IMR-90 (cell line): ENCODE results near the gene DOLPP1. TPM values are rescaled to one million over a fixed set of nuclear protein-coding genes. Genes with fewer than 3 reads are reported as not detected.
A peak's percentile ranks its signal among the peaks of the same experiment; 100 is the strongest.

Experiments
- ATAC-seq: fragments of 200-7000 bp; cut with Tn5 transposase; 2 replicates; pipeline ENCODE4 v1.9.1; 2020; ENCODE audit warnings: low read depth, mild to moderate bottlenecking, moderate library complexity
- BruUV-seq: library from RNA; stranded (reverse); fragments of 400-500 nt; replicated peaks from 2 replicates; lab custom pipeline; 2021; lab: Mats Ljungman, UMichigan
- CTCF ChIA-PET: fragments of 300-600 bp; formaldehyde crosslinking; extraction: SDS; loops from one replicate; lab custom pipeline; 2021; ENCODE audit warnings: antibody characterized with exemption; lab: Yijun Ruan, JAX
- POLR2A ChIA-PET: fragments of 300-600 bp; sonication (Branson Sonifier 250); formaldehyde crosslinking; loops from one replicate; lab custom pipeline; 2022; ENCODE audit warnings: antibody characterized with exemption; ENCODE audit not compliant: unreplicated experiment; lab: Charles Lee
- DNase-seq: peaks from one replicate; pipeline ENCODE4 v3.0.0; 2013
- H2AFZ ChIP-seq: replicated peaks from 2 replicates; pipeline ENCODE3; 2013; ENCODE audit warnings: low read length, mild to moderate bottlenecking; ENCODE audit not compliant: poor library complexity
- H2AK5ac ChIP-seq: 2 replicates; pipeline ENCODE4 v1.6.1; 2013; ENCODE audit warnings: low read depth, low read length, inconsistent platforms
- H2AK9ac ChIP-seq: replicated peaks from 2 replicates; pipeline ENCODE3; 2013; ENCODE audit warnings: mild to moderate bottlenecking, low read depth, low read length, moderate library complexity; ENCODE audit not compliant: poor library complexity
- H2BK120ac ChIP-seq: 2 replicates; pipeline ENCODE4 v1.6.1; 2013; ENCODE audit warnings: low read depth, low read length, inconsistent platforms
- H2BK15ac ChIP-seq: 3 replicates; pipeline ENCODE4 v1.6.1; 2013; ENCODE audit warnings: low read depth, low read length, inconsistent platforms
- H2BK20ac ChIP-seq: 2 replicates; pipeline ENCODE4 v1.6.1; 2013; ENCODE audit warnings: low read depth, mild to moderate bottlenecking, inconsistent platforms, low read length, moderate library complexity
- H2BK5ac ChIP-seq: 2 replicates; pipeline ENCODE4 v1.6.1; 2013; ENCODE audit warnings: mild to moderate bottlenecking, low read depth, low read length, inconsistent platforms; ENCODE audit not compliant: poor library complexity, severe bottlenecking
- H3K14ac ChIP-seq: replicated peaks from 2 replicates; pipeline ENCODE4 v1.6.1; 2013; ENCODE audit warnings: low read depth, low read length, inconsistent platforms
- H3K18ac ChIP-seq: 2 replicates; pipeline ENCODE4 v1.6.1; 2013; ENCODE audit warnings: low read depth, low read length, control low read depth
- H3K23ac ChIP-seq: 2 replicates; pipeline ENCODE4 v1.6.1; 2013; ENCODE audit warnings: low read depth, low read length, inconsistent platforms
- H3K27ac ChIP-seq: 2 replicates; pipeline ENCODE4 v1.5.1; 2013; ENCODE audit warnings: mild to moderate bottlenecking, control low read depth, low read length; ENCODE audit not compliant: insufficient read depth
- H3K27me3 ChIP-seq: 2 replicates; pipeline ENCODE4 v1.6.1; 2013; ENCODE audit warnings: low read length; ENCODE audit not compliant: control insufficient read depth, insufficient read depth
- H3K36me3 ChIP-seq: 2 replicates; pipeline ENCODE4 v1.6.1; 2013; ENCODE audit warnings: low read length, mixed read lengths; ENCODE audit not compliant: control insufficient read depth, insufficient read depth
- H3K4ac ChIP-seq: 2 replicates; pipeline ENCODE4 v1.6.1; 2013; ENCODE audit warnings: low read depth, low read length, inconsistent platforms
- H3K4me1 ChIP-seq: 2 replicates; pipeline ENCODE4 v1.6.1; 2013; ENCODE audit warnings: low read length, mixed read lengths; ENCODE audit not compliant: control insufficient read depth, insufficient read depth
- H3K4me2 ChIP-seq: 2 replicates; pipeline ENCODE4 v1.6.1; 2013; ENCODE audit warnings: low read depth, mild to moderate bottlenecking, control low read depth, low read length, moderate library complexity
- H3K4me3 ChIP-seq: 2 replicates; pipeline ENCODE4 v1.5.1; 2013; ENCODE audit warnings: low read depth, mild to moderate bottlenecking, control low read depth, low read length, moderate library complexity; ENCODE audit not compliant: insufficient read depth
- H3K56ac ChIP-seq: 2 replicates; pipeline ENCODE4 v1.6.1; 2013; ENCODE audit warnings: low read length, inconsistent platforms; ENCODE audit not compliant: insufficient read depth; ENCODE audit errors: extremely low read depth
- H3K79me1 ChIP-seq, 2 experiments: 2 replicates each; pipeline ENCODE4 v1.6.1; 2013; ENCODE audit warnings: low read length in 2 of 2, inconsistent platforms in 1 of 2, low read depth in 1 of 2
- H3K9ac ChIP-seq: 2 replicates; pipeline ENCODE4 v1.6.1; 2013; ENCODE audit warnings: low read depth, low read length, control low read depth
- H3K9me1 ChIP-seq: 2 replicates; pipeline ENCODE4 v1.6.1; 2013; ENCODE audit warnings: low read length, inconsistent platforms; ENCODE audit not compliant: insufficient read depth
- H3K9me3 ChIP-seq: 2 replicates; pipeline ENCODE4 v1.6.1; 2013; ENCODE audit warnings: low read length; ENCODE audit not compliant: control insufficient read depth, insufficient read depth
- H4K20me1 ChIP-seq: 2 replicates; pipeline ENCODE4 v1.6.1; 2013; ENCODE audit warnings: low read length, inconsistent platforms; ENCODE audit not compliant: insufficient read depth
- H4K5ac ChIP-seq: 2 replicates; pipeline ENCODE4 v1.6.1; 2013; ENCODE audit warnings: mild to moderate bottlenecking, low read depth, low read length, control low read depth
- H4K8ac ChIP-seq, 2 experiments: 2 replicates each; pipeline ENCODE4 v1.6.1; 2013; ENCODE audit warnings: low read depth in 2 of 2, low read length in 2 of 2, control low read depth in 1 of 2, inconsistent platforms in 1 of 2
- H4K91ac ChIP-seq: 2 replicates; pipeline ENCODE4 v1.6.1; 2013; ENCODE audit warnings: low read depth, low read length, inconsistent platforms; ENCODE audit not compliant: insufficient read depth
- BHLHE40 ChIP-seq: fragments of 150-350 bp; IDR thresholded peaks from 2 replicates; pipeline ENCODE4 v1.6.1; 2016; ENCODE audit warnings: mild to moderate bottlenecking, low read depth, low read length
- CEBPB ChIP-seq: IDR thresholded peaks from 2 replicates; pipeline ENCODE4 v1.6.1; 2012; ENCODE audit warnings: low read depth, low read length, improper control_type of control experiment
- CHD1 ChIP-seq: IDR thresholded peaks from 2 replicates; pipeline ENCODE4 v1.6.1; 2012; ENCODE audit warnings: low read depth, low read length, improper control_type of control experiment
- FOS ChIP-seq: fragments of 150-350 bp; IDR thresholded peaks from 2 replicates; pipeline ENCODE4 v1.6.1; 2016; ENCODE audit warnings: low read depth, low read length
- MAFK ChIP-seq: IDR thresholded peaks from 2 replicates; pipeline ENCODE4 v1.6.1; 2012; ENCODE audit warnings: low read depth, low read length, improper control_type of control experiment
- MAZ ChIP-seq: IDR thresholded peaks from 2 replicates; pipeline ENCODE4 v1.6.1; 2012; ENCODE audit warnings: low read depth, mild to moderate bottlenecking, low read length, improper control_type of control experiment, moderate library complexity, borderline replicate concordance
- MXI1 ChIP-seq: IDR thresholded peaks from 2 replicates; pipeline ENCODE4 v1.6.1; 2012; ENCODE audit warnings: low read depth, mild to moderate bottlenecking, low read length, moderate library complexity, borderline replicate concordance
- NFE2L2 ChIP-seq: fragments of 150-350 bp; IDR thresholded peaks from 2 replicates; pipeline ENCODE4 v1.6.1; 2016; ENCODE audit warnings: low read depth, mild to moderate bottlenecking, low read length
- POLR2A ChIP-seq: IDR thresholded peaks from 2 replicates; pipeline ENCODE4 v1.6.1; 2012; ENCODE audit warnings: mild to moderate bottlenecking, low read depth, low read length
- RAD21 ChIP-seq: IDR thresholded peaks from 2 replicates; pipeline ENCODE4 v1.6.1; 2012; ENCODE audit warnings: low read length, improper control_type of control experiment
- RFX5 ChIP-seq: IDR thresholded peaks from 2 replicates; pipeline ENCODE4 v1.8.0; 2012; ENCODE audit warnings: low read depth, mild to moderate bottlenecking, low read length, moderate library complexity
- SMC3 ChIP-seq: fragments of 150-350 bp; IDR thresholded peaks from 2 replicates; pipeline ENCODE4 v1.6.1; 2016; ENCODE audit warnings: low read depth, mild to moderate bottlenecking, antibody characterized with exemption, low read length, moderate library complexity
- WGBS, 2 experiments: methylation state at CpG; one replicate each; pipeline versions ENCODE4 v1.1.5 to v1.1.7; 2013; ENCODE audit warnings: missing lambda C conversion rate in 2 of 2; ENCODE audit not compliant: insufficient read length in 1 of 2; ENCODE audit errors: extremely low coverage in 2 of 2; 5-methylcytosine and 5-hydroxymethylcytosine counted together
- dilution Hi-C: fragments of 300-500 bp; cut with HindIII; formaldehyde crosslinking; loops from one replicate; pipeline ENCODE4 v1.14.3; 2018; ENCODE audit warnings: low sequenced_read_pairs; ENCODE audit not compliant: unreplicated experiment
- in situ Hi-C: fragments of 300-500 bp; cut with MboI; formaldehyde crosslinking; loops from 3 replicates; pipeline ENCODE4 v1.14.3; 2019; ENCODE audit warnings: low sequenced_read_pairs, inconsistent platforms, mixed read lengths
- intact Hi-C: fragments of 100-400 bp; cut with micrococcal nuclease; formaldehyde crosslinking; loops from 2 replicates; pipeline ENCODE4 v1.10.0; 2022
- polyA plus RNA-seq, 3 experiments: library from polyadenylated mRNA; depleted of rRNA; stranded (reverse); fragments of >200 nt; gene quantifications; 2 replicates each; pipeline ENCODE4 v1.2.3, GENCODE V29; 2012; ENCODE audit warnings: low replicate concordance in 1 of 3
- total RNA-seq: library from RNA; depleted of rRNA; stranded (reverse); fragments of >200 nt; gene quantifications from 2 replicates; pipeline ENCODE4 v1.2.3, GENCODE V29; 2012
- TF ChIP-seq, protein P1 (sequence below): fragments of 150-350 bp; IDR thresholded peaks from 2 replicates; pipeline ENCODE4 v1.6.1; 2017; ENCODE audit warnings: mild to moderate bottlenecking, antibody characterized with exemption, low read length, low read depth
- TF ChIP-seq, protein P2 (sequence below): fragments of 150-350 bp; IDR thresholded peaks from 2 replicates; pipeline ENCODE4 v1.6.1; 2016; ENCODE audit warnings: low read depth, mild to moderate bottlenecking, low read length, moderate library complexity, borderline replicate concordance

The DOLPP1 gene
- total and polyA plus RNA-seq, 2 of the 4 experiments (the other 2 are of a cell fraction): 7.0 to 16.5 TPM

DNA sequence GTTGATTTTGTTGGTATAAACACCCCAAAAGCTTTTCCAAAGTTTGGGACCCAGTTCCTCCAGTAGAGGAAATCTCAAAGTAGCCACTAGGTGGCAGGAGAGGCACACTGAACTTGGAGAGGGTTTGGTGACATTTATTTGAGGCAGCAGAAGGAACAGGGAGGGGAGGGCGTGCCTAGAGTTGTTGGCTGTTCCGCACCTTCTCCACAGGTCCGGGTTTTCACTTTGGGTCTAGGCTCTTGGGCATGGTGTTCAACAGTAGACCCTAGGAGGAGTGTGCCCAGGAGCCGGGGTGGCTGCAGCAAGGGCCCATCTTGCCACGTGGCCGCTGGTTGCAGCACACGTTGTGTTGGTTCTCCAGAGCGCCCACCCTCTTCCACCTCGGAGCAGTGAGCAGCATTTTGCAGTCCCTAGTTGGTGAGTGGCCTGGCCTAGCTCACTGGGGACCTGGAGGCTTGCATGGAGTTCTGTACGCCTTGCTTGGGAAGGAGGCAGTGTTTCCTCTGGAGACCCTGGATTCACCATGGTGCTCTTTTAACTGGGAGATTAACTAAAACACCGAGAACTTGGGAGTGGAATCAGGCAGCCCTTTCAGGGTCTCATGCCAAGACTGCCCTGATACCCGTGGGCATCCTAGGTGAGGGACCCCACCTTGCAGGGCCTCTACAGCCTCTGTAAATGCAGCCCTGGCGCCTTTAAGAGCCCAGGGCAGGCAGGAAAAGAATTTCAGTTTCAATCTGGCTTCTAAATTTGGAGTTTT, 58.5 kb downstream of the DOLPP1 start:
- WGBS, 2 experiments: 3% methylated on average over 10 of the region's 13 CpGs; no CpG with 5 or more reads in 1 of the 2 experiments
- Histone ChIP-seq H3K9me1 (peaks cover 8% of the 10 kb centered on the region), H3K27me3 (no peaks in the 10 kb centered on the region), H3K27ac (peak overlapping the region; percentile 91), H4K5ac (peak overlapping the region; percentile 94), H3K18ac (peak overlapping the region; percentile 91), H4K91ac (peak overlapping the region; percentile 100), H4K8ac (peak overlapping the region; percentile 89 to 99), H2AFZ (peak overlapping the region; percentile 88), H3K4me3 (peak overlapping the region; percentile 2; the same call in 1 of the 2 replicates), H3K14ac (peak overlapping the region; percentile 100), H3K56ac (peak overlapping the region; percentile 99), H2BK120ac (peak overlapping the region; percentile 100), H3K23ac (peak overlapping the region; percentile 100), H3K4ac (peak overlapping the region; percentile 100), H2BK5ac (peak overlapping the region; percentile 98), H2BK20ac (peak overlapping the region; percentile 100), H4K20me1 (no peaks in the 10 kb centered on the region; the same call in 1 of the 2 replicates), H3K9me3 (no peaks in the 10 kb centered on the region), H3K36me3 (peaks cover 24% of the 10 kb centered on the region), H2AK9ac (peak overlapping the region; percentile 100), H3K4me2 (peak overlapping the region; percentile 48), H3K79me1 (peaks cover 5 to 34% of the 10 kb centered on the region in 2 experiments; a peak in 3 of 4 replicates), H2BK15ac (peak overlapping the region; percentile 92), H3K9ac (peak overlapping the region; percentile 84), H2AK5ac (peak overlapping the region; percentile 100), H3K4me1 (peaks cover 49% of the 10 kb centered on the region)
- CTCF ChIA-PET: interaction anchor here (0.7 to 3.1 kb wide), 9 partner anchors 8 to 481 kb away, joined by 3 to 21 read pairs (median 4); no protein-coding TSS in a partner anchor
- intact Hi-C loops (loop anchor here (1.0 to 5.0 kb wide), 4 partner anchors 195 to 643 kb away; no protein-coding TSS in a partner anchor), in situ Hi-C loops (no loop called here), dilution Hi-C loops (no loop called here)
- POLR2A ChIA-PET: interaction anchor here (0.5 to 2.6 kb wide), 13 partner anchors 8 to 486 kb away, joined by 3 to 17 read pairs (median 4); partner anchors contain the start of gene IER5L
- DNase-seq (peak; percentile 84), ATAC-seq (peak; percentile 50)
- BruUV-seq: no TSS peak
- TF ChIP-seq SMC3 (peak; percentile 76), POLR2A (peak; percentile 24; the same call in 1 of the 2 replicates), NFE2L2 (no peak), BHLHE40 (no peak), RFX5 (no peak), CEBPB (no peak), MAFK (no peak), MAZ (peak; percentile 71), MXI1 (peak; percentile 88), FOS (no peak), CHD1 (no peak), RAD21 (peak; percentile 94)
- TF ChIP-seq, protein P1, sequence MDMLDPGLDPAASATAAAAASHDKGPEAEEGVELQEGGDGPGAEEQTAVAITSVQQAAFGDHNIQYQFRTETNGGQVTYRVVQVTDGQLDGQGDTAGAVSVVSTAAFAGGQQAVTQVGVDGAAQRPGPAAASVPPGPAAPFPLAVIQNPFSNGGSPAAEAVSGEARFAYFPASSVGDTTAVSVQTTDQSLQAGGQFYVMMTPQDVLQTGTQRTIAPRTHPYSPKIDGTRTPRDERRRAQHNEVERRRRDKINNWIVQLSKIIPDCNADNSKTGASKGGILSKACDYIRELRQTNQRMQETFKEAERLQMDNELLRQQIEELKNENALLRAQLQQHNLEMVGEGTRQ: no peak
- TF ChIP-seq, protein P2, sequence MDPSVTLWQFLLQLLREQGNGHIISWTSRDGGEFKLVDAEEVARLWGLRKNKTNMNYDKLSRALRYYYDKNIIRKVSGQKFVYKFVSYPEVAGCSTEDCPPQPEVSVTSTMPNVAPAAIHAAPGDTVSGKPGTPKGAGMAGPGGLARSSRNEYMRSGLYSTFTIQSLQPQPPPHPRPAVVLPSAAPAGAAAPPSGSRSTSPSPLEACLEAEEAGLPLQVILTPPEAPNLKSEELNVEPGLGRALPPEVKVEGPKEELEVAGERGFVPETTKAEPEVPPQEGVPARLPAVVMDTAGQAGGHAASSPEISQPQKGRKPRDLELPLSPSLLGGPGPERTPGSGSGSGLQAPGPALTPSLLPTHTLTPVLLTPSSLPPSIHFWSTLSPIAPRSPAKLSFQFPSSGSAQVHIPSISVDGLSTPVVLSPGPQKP: no peak
